Right lobe of liver (tissue), 5 donors: ENCODE data around the gene BSND. TPM values are rescaled to one million over a fixed set of nuclear protein-coding genes. Genes with fewer than 3 reads are reported as not detected.

Source experiments
- total RNA-seq, 6 experiments: library from RNA; depleted of rRNA in 2 of 6; stranded (reverse); fragments of >200 nt in 2 of 6; fragmentation: NEBNext Ultra II Directional in 3 of 6; extraction: Animal tissue kit (Norgen Biotek cat#: 25700) in 3 of 6; gene quantifications; one replicate each; pipeline versions ENCODE4 v1.1.0 to v1.2.4, GENCODE V29; 2016 to 2023
- donor health status: DM: no; HTN: no; CAD: no.
- donor health status: DM: no; HTN: no; CAD: no.
- donor health status: DM: no; HTN: yes; CAD: no.
- donor health status: DM: no; HTN: yes; CAD: no.

Gene BSND
- total RNA-seq, 6 experiments from 2014 or later = not detected

Other genes with a start within 250 kb of the BSND start
- gene PARS2, start 234.4 kb upstream of the BSND start, total RNA-seq = 1 to 10 TPM; 3.2 to 5.4 (median 4.0) TPM
- gene TTC22, start 197.6 kb upstream of the BSND start, total RNA-seq = 1 to 10 TPM; 2.7 to 8.9 (median 4.7) TPM
- 1,000 to 10,000 TPM in 1 of 6 experiments, 100 to 1,000 TPM in 5; 319 to 1,976 (median 596) TPM for gene DHCR24, start 111.7 kb upstream of the BSND start, total RNA-seq
- gene TMEM61, start 18.3 kb upstream of the BSND start, total RNA-seq = under 1 TPM in 2 of 6 experiments, not detected in 4; 0.20 to 0.31 TPM
- gene PCSK9, start 40.6 kb downstream of the BSND start, total RNA-seq = 10 to 100 TPM; 16.4 to 41.4 (median 31.3) TPM
- gene USP24, start 216.4 kb downstream of the BSND start, total RNA-seq = 10 to 100 TPM; 19.9 to 28.0 (median 21.9) TPM